Measurements from ENCODE around the gene IFNLR1. TPM values are rescaled to one million over a fixed set of nuclear protein-coding genes. Genes with fewer than 3 reads are reported as not detected.
A peak's percentile ranks its signal among the peaks of the same experiment; 100 is the strongest.

Gene IFNLR1
- total and polyA plus RNA-seq, 2 experiments from 2014 or later, result 6.4 to 7.5 TPM

GRCh38 chr1:24110642-24111261 is 76.3 kb downstream of the IFNLR1 start:
- DNase-seq (ENCODE audit: low spot score), result no peak
- no peaks in the 10 kb centered on the region for H3K79me2 ChIP-seq
- H3K9me2 ChIP-seq (replicated peaks; ENCODE audit: insufficient read depth), result no peaks in the 10 kb centered on the region
- no peaks in the 10 kb centered on the region for H3K9me3 ChIP-seq (ENCODE audit: low read depth)
- 63% methylated on average over 14 of the region's 14 CpGs for WGBS (ENCODE audit: low lambda C conversion rate, missing lambda C conversion rate)
- H2AFZ ChIP-seq, result no peak overlapping the region
- peak overlapping the region; percentile 27 for H3K4me2 ChIP-seq
- H3K36me3 ChIP-seq (replicated peaks; ENCODE audit: insufficient read depth, low read depth), result no peaks in the 10 kb centered on the region
- TF ChIP-seq EZH2 (IDR thresholded peaks at IDR 0.05; ENCODE audit: borderline replicate concordance) (no peak), CTCF (IDR thresholded peaks at IDR 0.05; ENCODE audit: poor library complexity) (no peak), EZH2phosphoT487 (IDR thresholded peaks at IDR 0.05; ENCODE audit: low read depth, severe bottlenecking, unreplicated experiment) (no peak)
- H3K4me3 ChIP-seq, result no peak overlapping the region
- no peak overlapping the region for H3K27ac ChIP-seq
- peaks cover 25% of the 10 kb centered on the region for H3K4me1 ChIP-seq (ENCODE audit: insufficient read depth)
- H3K27me3 ChIP-seq, result no peaks in the 10 kb centered on the region
- no peaks in the 10 kb centered on the region for H4K20me1 ChIP-seq (ENCODE audit: insufficient read depth, poor library complexity, severe bottlenecking)

GRCh38 chr1:24109686-24110475 is 77.2 kb downstream of the IFNLR1 start:
- Histone ChIP-seq H4K20me1 (ENCODE audit: insufficient read depth, poor library complexity, severe bottlenecking) (no peaks in the 10 kb centered on the region), H3K27ac (no peak overlapping the region), H3K36me3 (replicated peaks; ENCODE audit: insufficient read depth, low read depth) (no peaks in the 10 kb centered on the region), H3K4me3 (no peak overlapping the region), H3K4me2 (no peak overlapping the region), H3K79me2 (no peaks in the 10 kb centered on the region), H3K4me1 (ENCODE audit: insufficient read depth) (peaks cover 28% of the 10 kb centered on the region), H3K27me3 (no peaks in the 10 kb centered on the region), H3K9me2 (replicated peaks; ENCODE audit: insufficient read depth) (no peaks in the 10 kb centered on the region), H2AFZ (no peak overlapping the region), H3K9me3 (ENCODE audit: low read depth) (no peaks in the 10 kb centered on the region)
- 92% methylated on average over 15 of the region's 15 CpGs for whole genome bisulfite sequencing (ENCODE audit: low lambda C conversion rate, missing lambda C conversion rate)
- no peak for DNase-seq (ENCODE audit: low spot score)
- no peak for TF ChIP-seq CTCF (IDR thresholded peaks at IDR 0.05; ENCODE audit: poor library complexity)
- TF ChIP-seq EZH2 (IDR thresholded peaks at IDR 0.05; ENCODE audit: borderline replicate concordance), result no peak
- no peak for TF ChIP-seq EZH2phosphoT487 (IDR thresholded peaks at IDR 0.05; ENCODE audit: low read depth, severe bottlenecking, unreplicated experiment)

GRCh38 chr1:24109166-24109483 is 78.0 kb downstream of the IFNLR1 start:
- Histone ChIP-seq H2AFZ (no peak overlapping the region), H3K36me3 (replicated peaks; ENCODE audit: insufficient read depth, low read depth) (no peaks in the 10 kb centered on the region), H3K27me3 (no peaks in the 10 kb centered on the region), H3K27ac (peak overlapping the region; percentile 85), H3K9me3 (ENCODE audit: low read depth) (no peaks in the 10 kb centered on the region), H3K9me2 (replicated peaks; ENCODE audit: insufficient read depth) (no peaks in the 10 kb centered on the region), H3K4me1 (ENCODE audit: insufficient read depth) (peaks cover 26% of the 10 kb centered on the region), H3K79me2 (no peaks in the 10 kb centered on the region), H3K4me2 (no peak overlapping the region), H3K4me3 (no peak overlapping the region), H4K20me1 (ENCODE audit: insufficient read depth, poor library complexity, severe bottlenecking) (no peaks in the 10 kb centered on the region)
- 89% methylated on average over 1 of the region's 1 CpG for WGBS (ENCODE audit: low lambda C conversion rate, missing lambda C conversion rate)
- TF ChIP-seq EZH2phosphoT487 (IDR thresholded peaks at IDR 0.05; ENCODE audit: low read depth, severe bottlenecking, unreplicated experiment) (no peak), EZH2 (IDR thresholded peaks at IDR 0.05; ENCODE audit: borderline replicate concordance) (no peak), CTCF (IDR thresholded peaks at IDR 0.05; ENCODE audit: poor library complexity) (no peak)
- no peak for DNase-seq (ENCODE audit: low spot score)
